Lung (tissue), 12 donors: ENCODE measurements around the gene INF2. TPM values are rescaled to one million over a fixed set of nuclear protein-coding genes. Genes with fewer than 3 reads are reported as not detected.

Experiments
- ATAC-seq: fragments of 200-7000 bp; cut with Tn5 transposase; one replicate; pipeline ENCODE4 v1.9.1; 2020; ENCODE audit warnings: moderate number of reproducible peaks; ENCODE audit not compliant: insufficient read depth, low FRiP score
- DNase-seq, 3 donors: peaks; one replicate each; pipeline ENCODE4 v3.0.0-alpha.2; 2013 to 2017
- H3K27ac ChIP-seq, 2 donors: one replicate each; pipeline ENCODE4 v1.5.1; 2013; ENCODE audit warnings: mild to moderate bottlenecking in 2 of 2, moderate library complexity in 2 of 2, control low read depth in 1 of 2, inconsistent platforms in 1 of 2, low read depth in 1 of 2, low read length in 1 of 2
- H3K27me3 ChIP-seq, 3 donors: one replicate each; pipeline ENCODE4 v1.5.1; 2013; ENCODE audit warnings: low read length in 2 of 3; ENCODE audit not compliant: control insufficient read depth in 3 of 3, insufficient read depth in 3 of 3
- H3K36me3 ChIP-seq, 4 donors: one replicate each; pipeline ENCODE4 v1.5.1; 2013; ENCODE audit warnings: low read length in 4 of 4, mild to moderate bottlenecking in 1 of 4, moderate library complexity in 1 of 4; ENCODE audit not compliant: control insufficient read depth in 4 of 4, insufficient read depth in 4 of 4
- H3K4me1 ChIP-seq, 5 donors: one replicate each; pipeline ENCODE4 v1.5.1; 2013; ENCODE audit warnings: low read length in 5 of 5, mild to moderate bottlenecking in 2 of 5, moderate library complexity in 1 of 5; ENCODE audit not compliant: control insufficient read depth in 5 of 5, insufficient read depth in 5 of 5
- H3K4me3 ChIP-seq: one replicate; pipeline ENCODE4 v1.5.1; 2013; ENCODE audit warnings: mild to moderate bottlenecking, control low read depth, moderate library complexity
- H3K9ac ChIP-seq, 2 donors: one replicate each; pipeline ENCODE4 v1.5.1; 2013; ENCODE audit warnings: low read length in 2 of 2, control low read depth in 1 of 2; ENCODE audit not compliant: insufficient read depth in 1 of 2
- H3K9me3 ChIP-seq, 4 donors: one replicate each; pipeline ENCODE4 v1.5.1; 2013; ENCODE audit warnings: low read length in 3 of 4, mild to moderate bottlenecking in 1 of 4, moderate library complexity in 1 of 4; ENCODE audit not compliant: control insufficient read depth in 4 of 4, insufficient read depth in 3 of 4
- CTCF ChIP-seq: IDR thresholded peaks from 2 replicates; pipeline ENCODE4 v1.5.1; 2012; ENCODE audit warnings: mild to moderate bottlenecking; ENCODE audit errors: control extremely low read depth, extremely low read depth
- WGBS, 2 donors: extraction: QIAGEN DNeasy Blood & Tissue Kit; methylation state at CpG; one replicate each; pipeline ENCODE4 v1.1.7; 2013; 5-methylcytosine and 5-hydroxymethylcytosine counted together
- polyA plus RNA-seq, 2 donors: library from polyadenylated mRNA; stranded (reverse); fragments of 200-250 nt; gene quantifications; one replicate each; pipeline ENCODE4 v1.2.1, GENCODE V29; 2013
- total RNA-seq, 2 donors: library from RNA; depleted of rRNA in 1 of 2; stranded (reverse); fragments of >200 nt in 1 of 2; gene quantifications; one replicate each; pipeline ENCODE4 v1.2.1, GENCODE V29; 2014 to 2021
- donor health status: control.
- donor health status: control.
- donor health status: Bipolar disorder and iron deficiency.
- donor health status: healthy.
- donor health status: DM: yes; HTN: yes; CAD: no.

The INF2 gene
- total and polyA plus RNA-seq, 4 donors, result 46.1 to 119 (median 78.4) TPM

GRCh38 chr14:104755621-104756020 lies 66.2 kb downstream of the INF2 start:
- Histone ChIP-seq H3K27ac (no peak overlapping the region), H3K9me3 (no peaks in the 10 kb centered on the region), H3K9ac (no peak overlapping the region), H3K36me3 (peaks cover 0 to 47% (median 27%) of the 10 kb centered on the region in 4 donors), H3K27me3 (no peaks in the 10 kb centered on the region), H3K4me3 (no peak overlapping the region), H3K4me1 (peaks cover 0 to 21% (median 9%) of the 10 kb centered on the region in 5 donors)
- ATAC-seq, result no peak
- no peak for DNase-seq
- 84 to 88% methylated on average over 11 of the region's 11 CpGs for WGBS, 2 donors
- TF ChIP-seq CTCF, result no peak

- ATAC-seq (no peak), DNase-seq (no peak)
- Histone ChIP-seq H3K9ac (no peak overlapping the region), H3K9me3 (no peaks in the 10 kb centered on the region), H3K4me1 (peaks cover 0 to 21% (median 9%) of the 10 kb centered on the region in 5 donors), H3K36me3 (peaks cover 0 to 50% (median 31%) of the 10 kb centered on the region in 4 donors), H3K27ac (no peak overlapping the region), H3K4me3 (no peak overlapping the region), H3K27me3 (no peaks in the 10 kb centered on the region)
- TF ChIP-seq CTCF, result no peak
- 82 to 83% methylated on average over 27 of the region's 27 CpGs for WGBS, 2 donors
Measured at GRCh38 chr14:104756477-104757237, 67.2 kb downstream of the INF2 start.

- H3K9me3 ChIP-seq, result no peaks in the 10 kb centered on the region
- 90 to 92% methylated on average over 10 of the region's 10 CpGs for WGBS, 2 donors
- DNase-seq, result no peak
- no peaks in the 10 kb centered on the region for H3K27me3 ChIP-seq
- H3K9ac ChIP-seq, result no peak overlapping the region
- H3K27ac ChIP-seq, result no peak overlapping the region
- ATAC-seq, result no peak
- no peak overlapping the region for H3K4me3 ChIP-seq
- TF ChIP-seq CTCF, result no peak
- peaks cover 0 to 50% (median 31%) of the 10 kb centered on the region in 4 donors for H3K36me3 ChIP-seq
- peaks cover 0 to 18% (median 7%) of the 10 kb centered on the region in 5 donors for H3K4me1 ChIP-seq
Measured at GRCh38 chr14:104757238-104757585, 67.8 kb downstream of the INF2 start.
